HG03159 (cell line): ENCODE data around the gene SERINC2.

Source experiments
- ATAC-seq: cut with Tn5 transposase; IDR thresholded peaks from one replicate; pipeline ENCODE4 v1.9.1; 2021; ENCODE audit warnings: mild to moderate bottlenecking, moderate library complexity; ENCODE audit not compliant: unreplicated experiment

The SERINC2 gene

GRCh38 chr1:31432592-31433395 is 19.8 kb downstream of the SERINC2 start:
- ATAC-seq: no peak

- ATAC-seq: no peak
These were observed 20.4 kb downstream of the SERINC2 start for GRCh38 chr1:31433396-31433930.

- ATAC-seq: no peak
These were observed 21.3 kb downstream of the SERINC2 start for GRCh38 chr1:31434101-31434871.

GRCh38 chr1:31434979-31435378 is 22.0 kb downstream of the SERINC2 start:
- ATAC-seq: no peak

GRCh38 chr1:31435471-31436409 is 22.7 kb downstream of the SERINC2 start:
- no peak for ATAC-seq

- no peak for ATAC-seq
These were observed 23.8 kb downstream of the SERINC2 start for GRCh38 chr1:31436596-31437432.

- ATAC-seq: no peak
These were observed 24.5 kb downstream of the SERINC2 start for GRCh38 chr1:31437433-31438037.

- no peak for ATAC-seq
These were observed 26.3 kb downstream of the SERINC2 start for GRCh38 chr1:31439276-31439675.

- ATAC-seq: no peak
These were observed 28.1 kb downstream of the SERINC2 start for GRCh38 chr1:31441073-31441472.

GRCh38 chr1:31441558-31441957 is 28.5 kb downstream of the SERINC2 start:
- ATAC-seq: no peak

- ATAC-seq: no peak
These were observed 29.1 kb downstream of the SERINC2 start for GRCh38 chr1:31441970-31442647.

- ATAC-seq: no peak
These were observed 29.6 kb downstream of the SERINC2 start for GRCh38 chr1:31442648-31442994.

- no peak for ATAC-seq
These were observed 30.7 kb downstream of the SERINC2 start for GRCh38 chr1:31443673-31444072.

GRCh38 chr1:31444725-31445448 is 31.9 kb downstream of the SERINC2 start:
- no peak for ATAC-seq

GRCh38 chr1:31445951-31446350 is 32.9 kb downstream of the SERINC2 start:
- ATAC-seq: no peak

GRCh38 chr1:31447210-31447609 is 34.2 kb downstream of the SERINC2 start:
- ATAC-seq: no peak

- no peak for ATAC-seq
These were observed 40.5 kb downstream of the SERINC2 start for GRCh38 chr1:31453384-31454079.
